ENCODE measurements around the gene KRT74.
"Not testable (repeated sequence)": the region's sequence is repeated elsewhere in the genome, so short reads cannot be mapped to it uniquely, and the experiment has no call there.

KRT74 gene

GRCh38 chr12:52600071-52600470, 26.4 kb upstream of the KRT74 start:
- Histone ChIP-seq H3K9ac (ENCODE audit: insufficient read length) (no peak overlapping the region), H3K4me3 (no peak overlapping the region), H3K36me3 (ENCODE audit: insufficient read depth, low read length) (no peaks in the 10 kb centered on the region), H3K9me3 (ENCODE audit: low read depth, low read length) (no peaks in the 10 kb centered on the region), H3K27ac (no peak overlapping the region)
- DNase-seq (ENCODE audit: low read depth, low spot score) = no peak
- no peak for TF ChIP-seq FOXP2 (optimal IDR thresholded peaks at IDR 0.05; ENCODE audit: control extremely low read depth, extremely low read length, insufficient read depth)
- no peak for TF ChIP-seq POLR2AphosphoS5 (IDR thresholded peaks at IDR 0.05; ENCODE audit: borderline replicate concordance, low read depth, low read length)
- TF ChIP-seq EZH2 (IDR thresholded peaks at IDR 0.05) = no peak

DNA sequence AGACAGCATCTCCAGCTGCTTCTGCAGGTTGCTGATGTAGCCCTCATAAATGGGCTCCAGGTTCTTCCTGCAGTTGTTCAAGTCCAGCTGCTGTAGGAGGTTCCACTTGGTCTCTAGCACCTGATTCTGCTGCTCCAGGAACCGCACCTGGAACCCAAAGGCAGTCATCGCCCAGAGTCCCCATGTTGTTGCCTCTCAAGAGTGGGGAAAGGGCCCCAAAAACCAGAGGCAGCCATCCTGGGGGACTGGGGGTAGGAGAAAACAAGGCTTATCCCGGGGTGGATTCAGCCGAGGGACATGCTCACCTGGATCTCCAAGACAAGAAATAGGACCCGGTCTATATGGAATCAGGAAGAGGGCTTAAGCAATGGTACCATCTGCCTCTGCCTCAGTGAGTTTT, 25.3 kb upstream of the KRT74 start:
- no peak overlapping the region for H3K4me3 ChIP-seq
- H3K27ac ChIP-seq = no peak overlapping the region
- TF ChIP-seq EZH2 (IDR thresholded peaks at IDR 0.05) (no peak), POLR2AphosphoS5 (IDR thresholded peaks at IDR 0.05; ENCODE audit: borderline replicate concordance, low read depth, low read length) (no peak)
- H3K36me3 ChIP-seq (ENCODE audit: insufficient read depth, low read length) = no peaks in the 10 kb centered on the region
- no peaks in the 10 kb centered on the region for H3K9me3 ChIP-seq (ENCODE audit: low read depth, low read length)
- DNase-seq (ENCODE audit: low read depth, low spot score) = no peak
- no peak overlapping the region for H3K9ac ChIP-seq (ENCODE audit: insufficient read length)

DNA sequence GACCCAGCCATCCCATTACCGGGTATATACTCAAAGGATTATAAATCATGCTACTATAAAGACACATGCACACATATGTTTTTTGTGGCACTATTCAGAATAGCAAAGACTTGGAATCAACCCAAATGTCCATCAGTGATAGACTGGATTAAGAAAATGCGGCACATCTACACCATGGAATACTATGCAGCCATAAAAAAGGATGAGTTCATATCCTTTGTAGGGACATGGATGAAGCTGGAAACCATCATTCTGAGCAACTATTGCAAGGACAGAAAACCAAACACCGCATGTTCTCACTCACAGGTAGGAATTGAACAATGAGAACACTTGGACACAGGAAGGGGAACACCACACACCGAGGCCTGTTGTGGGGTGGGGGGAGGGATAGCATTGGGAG, 20.6 kb upstream of the KRT74 start:
- not testable (repeated sequence) for DNase-seq (ENCODE audit: low read depth, low spot score); H3K9ac ChIP-seq (ENCODE audit: insufficient read length); H3K4me3 ChIP-seq; H3K27ac ChIP-seq; H3K36me3 ChIP-seq (ENCODE audit: insufficient read depth, low read length); H3K9me3 ChIP-seq (ENCODE audit: low read depth, low read length)

- Histone ChIP-seq H3K9ac (ENCODE audit: insufficient read length) (no peak overlapping the region), H3K27ac (no peak overlapping the region), H3K9me3 (ENCODE audit: low read depth, low read length) (no peaks in the 10 kb centered on the region), H3K4me3 (no peak overlapping the region), H3K36me3 (ENCODE audit: insufficient read depth, low read length) (no peaks in the 10 kb centered on the region)
- TF ChIP-seq EZH2 (IDR thresholded peaks at IDR 0.05) (no peak), FOXP2 (optimal IDR thresholded peaks at IDR 0.05; ENCODE audit: control extremely low read depth, extremely low read length, insufficient read depth) (no peak), POLR2AphosphoS5 (IDR thresholded peaks at IDR 0.05; ENCODE audit: borderline replicate concordance, low read depth, low read length) (no peak)
- DNase-seq (ENCODE audit: low read depth, low spot score) = no peak
These were observed 17.9 kb upstream of the KRT74 start for GRCh38 chr12:52591521-52591920.

DNA sequence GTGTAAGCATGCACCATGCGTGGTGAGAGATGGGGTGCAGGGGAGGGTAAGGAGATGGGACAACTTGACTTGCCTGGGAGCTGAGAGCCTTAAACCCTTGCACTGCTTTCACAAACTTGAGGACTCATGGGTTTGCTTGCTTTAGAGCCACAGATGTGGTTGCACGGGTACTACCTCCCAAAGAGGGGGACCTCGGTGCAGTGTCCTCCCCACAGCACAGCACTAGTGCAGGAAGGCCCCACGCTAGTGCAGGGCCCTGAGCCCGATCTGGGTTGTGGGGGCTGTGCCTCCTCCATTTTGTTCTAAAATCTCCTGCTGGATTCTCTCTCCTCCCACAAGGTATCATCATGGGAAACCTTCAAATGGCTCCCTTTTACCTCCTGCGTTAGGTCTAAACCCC, 16.4 kb upstream of the KRT74 start:
- no peak overlapping the region for H3K4me3 ChIP-seq
- no peak for TF ChIP-seq POLR2AphosphoS5 (IDR thresholded peaks at IDR 0.05; ENCODE audit: borderline replicate concordance, low read depth, low read length)

DNA sequence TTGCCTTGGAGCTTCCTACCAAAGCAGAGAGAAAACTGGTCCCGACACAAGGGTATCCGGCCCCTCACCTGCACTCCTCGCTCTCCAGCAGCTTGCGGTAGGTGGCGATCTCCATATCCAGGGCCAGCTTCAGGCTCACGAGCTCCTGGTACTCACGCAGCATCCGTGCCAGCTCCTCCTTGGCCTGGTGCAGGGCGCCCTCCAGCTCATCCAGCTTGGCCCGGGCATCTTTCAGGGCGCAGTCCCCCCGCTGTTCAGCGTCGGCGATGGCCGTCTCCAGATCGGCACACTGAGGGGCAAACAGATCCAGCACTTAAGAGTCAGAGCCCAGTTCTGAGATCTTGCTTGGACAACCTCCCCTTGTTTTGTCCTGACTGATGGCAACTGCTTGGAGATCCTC, 13.9 kb upstream of the KRT74 start:
- no peak overlapping the region for H3K9ac ChIP-seq (ENCODE audit: insufficient read length)
- H3K9me3 ChIP-seq (ENCODE audit: low read depth, low read length) = no peaks in the 10 kb centered on the region
- TF ChIP-seq POLR2AphosphoS5 (IDR thresholded peaks at IDR 0.05; ENCODE audit: borderline replicate concordance, low read depth, low read length) = no peak
- no peak for TF ChIP-seq FOXP2 (optimal IDR thresholded peaks at IDR 0.05; ENCODE audit: control extremely low read depth, extremely low read length, insufficient read depth)
- TF ChIP-seq EZH2 (IDR thresholded peaks at IDR 0.05) = no peak
- no peak overlapping the region for H3K27ac ChIP-seq
- no peak overlapping the region for H3K4me3 ChIP-seq
- DNase-seq (ENCODE audit: low read depth, low spot score) = no peak
- no peaks in the 10 kb centered on the region for H3K36me3 ChIP-seq (ENCODE audit: insufficient read depth, low read length)

More for the DNA sequence above, 16.4 kb upstream of the KRT74 start:
- Histone ChIP-seq H3K9ac (ENCODE audit: insufficient read length) (no peak overlapping the region), H3K36me3 (ENCODE audit: insufficient read depth, low read length) (no peaks in the 10 kb centered on the region), H3K9me3 (ENCODE audit: low read depth, low read length) (no peaks in the 10 kb centered on the region), H3K27ac (no peak overlapping the region)
- DNase-seq (ENCODE audit: low read depth, low spot score) = no peak

DNA sequence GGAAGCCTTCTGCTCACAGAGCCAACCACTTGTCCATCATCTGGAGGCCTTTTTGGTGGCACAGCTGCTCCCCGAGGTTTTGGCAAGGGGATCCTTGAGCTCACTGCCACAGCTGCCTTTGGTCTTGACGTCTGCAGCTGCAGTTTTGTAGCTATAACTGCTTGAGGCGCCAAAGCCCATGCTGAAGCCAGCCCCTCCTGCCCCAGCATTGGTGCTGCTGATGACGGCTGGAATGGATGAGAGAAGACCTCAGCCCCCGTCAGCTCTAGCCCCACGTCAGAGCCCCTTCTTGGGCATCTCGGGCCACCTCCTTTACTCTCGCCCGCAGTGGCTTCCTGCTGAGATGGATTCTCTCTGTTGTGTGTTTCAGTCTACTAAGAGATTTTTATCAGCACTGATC, 12.3 kb upstream of the KRT74 start:
- Histone ChIP-seq H3K36me3 (ENCODE audit: insufficient read depth, low read length) (no peaks in the 10 kb centered on the region), H3K4me3 (no peak overlapping the region), H3K9ac (ENCODE audit: insufficient read length) (no peak overlapping the region), H3K27ac (no peak overlapping the region), H3K9me3 (ENCODE audit: low read depth, low read length) (no peaks in the 10 kb centered on the region)
- TF ChIP-seq EZH2 (IDR thresholded peaks at IDR 0.05) (no peak), POLR2AphosphoS5 (IDR thresholded peaks at IDR 0.05; ENCODE audit: borderline replicate concordance, low read depth, low read length) (no peak), FOXP2 (optimal IDR thresholded peaks at IDR 0.05; ENCODE audit: control extremely low read depth, extremely low read length, insufficient read depth) (no peak)
- no peak for DNase-seq (ENCODE audit: low read depth, low spot score)

GRCh38 chr12:52585066-52585465, 11.4 kb upstream of the KRT74 start:
- TF ChIP-seq FOXP2 (optimal IDR thresholded peaks at IDR 0.05; ENCODE audit: control extremely low read depth, extremely low read length, insufficient read depth) = no peak
- Histone ChIP-seq H3K9me3 (ENCODE audit: low read depth, low read length) (no peaks in the 10 kb centered on the region), H3K36me3 (ENCODE audit: insufficient read depth, low read length) (no peaks in the 10 kb centered on the region), H3K4me3 (no peak overlapping the region), H3K9ac (ENCODE audit: insufficient read length) (no peak overlapping the region), H3K27ac (no peak overlapping the region)
- DNase-seq (ENCODE audit: low read depth, low spot score) = no peak

DNA sequence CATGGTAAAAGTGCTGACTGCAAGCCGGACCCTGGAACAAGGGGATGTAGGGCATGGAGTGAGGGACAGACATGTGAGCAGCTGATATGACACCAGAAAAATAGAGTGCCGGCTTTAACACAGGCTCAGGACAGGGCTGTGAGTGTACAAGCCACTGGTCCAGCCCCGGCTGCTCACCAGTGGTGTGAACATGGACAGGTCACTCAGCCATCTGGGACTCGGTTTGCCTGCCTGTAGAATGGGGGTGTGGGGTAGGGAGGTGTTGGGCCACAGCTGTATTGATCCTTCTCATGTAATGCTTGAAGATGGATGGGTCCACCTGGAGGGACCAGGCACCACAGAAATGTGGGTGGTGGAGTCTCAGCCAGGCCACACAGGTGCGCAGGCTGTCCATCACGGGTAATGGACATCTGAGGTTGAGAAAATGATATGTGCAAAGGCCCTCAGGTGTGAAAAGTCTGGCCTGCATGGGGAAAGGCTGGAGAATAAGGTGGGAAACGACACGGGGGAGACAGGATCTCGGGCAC, 10.6 kb upstream of the KRT74 start:
- H3K27ac ChIP-seq = no peak overlapping the region
- H3K9ac ChIP-seq (ENCODE audit: insufficient read length) = no peak overlapping the region
- TF ChIP-seq POLR2AphosphoS5 (IDR thresholded peaks at IDR 0.05; ENCODE audit: borderline replicate concordance, low read depth, low read length) (no peak), FOXP2 (optimal IDR thresholded peaks at IDR 0.05; ENCODE audit: control extremely low read depth, extremely low read length, insufficient read depth) (no peak), EZH2 (IDR thresholded peaks at IDR 0.05) (no peak)
- no peak overlapping the region for H3K4me3 ChIP-seq
- H3K9me3 ChIP-seq (ENCODE audit: low read depth, low read length) = no peaks in the 10 kb centered on the region
- H3K36me3 ChIP-seq (ENCODE audit: insufficient read depth, low read length) = no peaks in the 10 kb centered on the region
- no peak for DNase-seq (ENCODE audit: low read depth, low spot score)

Data from SK-N-MC (cell line).